Body of pancreas (tissue), 4 donors: Measurements from ENCODE around the gene DLD.

Experiments used
- CTCF ChIP-seq, 7 experiments: fragments of 450-650 bp in 4 of 7; fragments of 200-600 bp in 3 of 7; sonication (generic) in 3 of 7; IDR thresholded peaks; one replicate each; pipeline ENCODE4 v1.5.1; 2016 to 2019; ENCODE audit warnings: antibody characterized with exemption in 7 of 7
- POLR2A ChIP-seq, 3 donors: fragments of 450-650 bp; IDR thresholded peaks; one replicate each; pipeline ENCODE4 v1.6.1; 2016; ENCODE audit warnings: antibody characterized with exemption in 3 of 3, mild to moderate bottlenecking in 2 of 3

GRCh38 chr7:107882766-107883165, 8.2 kb upstream of the DLD start:
- TF ChIP-seq CTCF (IDR thresholded peaks at IDR 0.05) (no peak), POLR2A (IDR thresholded peaks at IDR 0.05) (no peak)
